Measurements from ENCODE around the gene ENTPD2.
A peak's percentile ranks its signal among the peaks of the same experiment; 100 is the strongest.

ENTPD2 gene

GRCh38 chr9:137078701-137079400 lies 25.0 kb upstream of the ENTPD2 start:
- DNase-seq: no peak

- DNase-seq: peak; percentile 34
Observed at GRCh38 chr9:137077758-137078693, 24.2 kb upstream of the ENTPD2 start.

- DNase-seq: peak; percentile 41
Observed at GRCh38 chr9:137077010-137077747, 23.3 kb upstream of the ENTPD2 start, which contains the start of gene UAP1L1. Gene UAP1L1 (plus strand): TSS chr9:137077517. CDS start chr9:137077533, 16 bp downstream.

- DNase-seq: no peak
Observed at GRCh38 chr9:137076636-137077009, 22.8 kb upstream of the ENTPD2 start.

GRCh38 chr9:137075275-137075775 lies 21.5 kb upstream of the ENTPD2 start:
- no peak for DNase-seq

- no peak for DNase-seq
Observed at GRCh38 chr9:137074657-137075274, 20.9 kb upstream of the ENTPD2 start.

- no peak for DNase-seq
Observed at GRCh38 chr9:137073992-137074399, 20.1 kb upstream of the ENTPD2 start.

GRCh38 chr9:137071282-137071681 lies 17.4 kb upstream of the ENTPD2 start:
- no peak for DNase-seq

GRCh38 chr9:137070906-137071275 lies 17.0 kb upstream of the ENTPD2 start:
- no peak for DNase-seq

GRCh38 chr9:137070201-137070905 lies 16.5 kb upstream of the ENTPD2 start, which contains the start of gene SAPCD2:
Gene SAPCD2 (minus strand): TSS chr9:137070557. CDS start chr9:137070460, 97 bp downstream.
- DNase-seq: peak; percentile 76

GRCh38 chr9:137069508-137070091 lies 15.7 kb upstream of the ENTPD2 start:
- no peak for DNase-seq

- DNase-seq: no peak
Observed at GRCh38 chr9:137068539-137069507, 15.0 kb upstream of the ENTPD2 start.

GRCh38 chr9:137067860-137068538 lies 14.1 kb upstream of the ENTPD2 start:
- peak; percentile 81 for DNase-seq

GRCh38 chr9:137066096-137066861 lies 12.4 kb upstream of the ENTPD2 start:
- DNase-seq: no peak

GRCh38 chr9:137065336-137065967 lies 11.6 kb upstream of the ENTPD2 start:
- DNase-seq: no peak

- DNase-seq: no peak
Observed at GRCh38 chr9:137064880-137065164, 11.0 kb upstream of the ENTPD2 start.

GRCh38 chr9:137064027-137064879 lies 10.4 kb upstream of the ENTPD2 start:
- peak; percentile 70 for DNase-seq
